Cerebellar nuclear complex (tissue), 1 donor: ENCODE data around the gene SARS1.
"Not testable (repeated sequence)": the region's sequence is repeated elsewhere in the genome, so short reads cannot be mapped to it uniquely, and the experiment has no call there.

Experiments used
- DNase-seq, 2 experiments: peaks; one replicate each; lab custom pipeline; 2025; lab: John Stamatoyannopoulos, UW

Gene SARS1

GRCh38 chr1:109213824-109214693 lies at the start of gene SARS1:
Gene SARS1 (plus strand): TSS chr1:109213918. CDS start chr1:109213993, 75 bp downstream.
- DNase-seq: peak in 1 of 2 experiments; percentile 60

GRCh38 chr1:109164538-109164937 lies 49.2 kb upstream of the SARS1 start:
- no peak for DNase-seq

GRCh38 chr1:109167001-109167506 lies 46.7 kb upstream of the SARS1 start:
- no peak for DNase-seq

- DNase-seq: no peak
Measured at GRCh38 chr1:109170035-109170764, 43.5 kb upstream of the SARS1 start.

- DNase-seq: no peak
Measured at GRCh38 chr1:109171646-109172045, 42.1 kb upstream of the SARS1 start.

GRCh38 chr1:109176349-109176748 lies 37.4 kb upstream of the SARS1 start:
- not testable (repeated sequence) for DNase-seq

GRCh38 chr1:109180715-109181084 lies 33.0 kb upstream of the SARS1 start:
- DNase-seq: not testable (repeated sequence)

GRCh38 chr1:109181085-109181806 lies 32.5 kb upstream of the SARS1 start:
- no peak for DNase-seq

GRCh38 chr1:109181807-109182163 lies 31.9 kb upstream of the SARS1 start:
- DNase-seq: no peak

GRCh38 chr1:109183058-109183738 lies 30.5 kb upstream of the SARS1 start:
- no peak for DNase-seq

- no peak for DNase-seq
Measured at GRCh38 chr1:109184687-109185086, 29.0 kb upstream of the SARS1 start.

GRCh38 chr1:109185357-109185756 lies 28.4 kb upstream of the SARS1 start:
- DNase-seq: no peak

- no peak for DNase-seq
Measured at GRCh38 chr1:109185990-109186732, 27.6 kb upstream of the SARS1 start.

- DNase-seq: no peak
Measured at GRCh38 chr1:109186733-109187086, 27.0 kb upstream of the SARS1 start.

GRCh38 chr1:109187127-109187526 lies 26.6 kb upstream of the SARS1 start:
- no peak for DNase-seq

- DNase-seq: no peak
Measured at GRCh38 chr1:109188200-109188599, 25.5 kb upstream of the SARS1 start.

- no peak for DNase-seq
Measured at GRCh38 chr1:109188781-109189180, 24.9 kb upstream of the SARS1 start.

- DNase-seq: no peak
Measured at GRCh38 chr1:109190189-109190588, 23.5 kb upstream of the SARS1 start.

GRCh38 chr1:109191377-109191776 lies 22.3 kb upstream of the SARS1 start:
- no peak for DNase-seq

GRCh38 chr1:109191891-109192290 lies 21.8 kb upstream of the SARS1 start:
- DNase-seq: no peak

GRCh38 chr1:109192433-109192832 lies 21.3 kb upstream of the SARS1 start:
- DNase-seq: no peak
